HepG2 (cell line): ENCODE results near the gene CPM.

Source experiments
- BORCS8-MEF2B ChIP-seq: sonication (generic); formaldehyde crosslinking; IDR thresholded peaks from 2 replicates; pipeline ENCODE4 v1.8.0; 2022; ENCODE audit warnings: mild to moderate bottlenecking, missing genetic modification reagents
- FOXM1 ChIP-seq: sonication (generic); formaldehyde crosslinking; IDR thresholded peaks from 2 replicates; pipeline ENCODE4 v1.5.0; 2020; ENCODE audit warnings: missing genetic modification reagents
- HOXA7 ChIP-seq: sonication (generic); formaldehyde crosslinking; IDR thresholded peaks from 2 replicates; pipeline ENCODE4 v1.8.1; 2022; ENCODE audit warnings: mild to moderate bottlenecking, missing genetic modification reagents, moderate library complexity
- IRF2 ChIP-seq: IDR thresholded peaks from 2 replicates; pipeline ENCODE4 v1.6.1; 2018; ENCODE audit warnings: missing genetic modification reagents, missing compliant biosample characterization
- MAZ ChIP-seq, 2 experiments: sonication (generic) in 1 of 2; formaldehyde crosslinking in 1 of 2; IDR thresholded peaks; 2 replicates each; pipeline versions ENCODE4 v1.5.0 to v1.6.1; 2012 to 2020; ENCODE audit warnings: low read depth in 2 of 2, mild to moderate bottlenecking in 2 of 2, borderline replicate concordance in 1 of 2, improper control_type of control experiment in 1 of 2, low read length in 1 of 2, missing genetic modification reagents in 1 of 2, moderate library complexity in 1 of 2
- TP53 ChIP-seq: sonication (generic); formaldehyde crosslinking; conservative IDR thresholded peaks from 2 replicates; pipeline ENCODE4 v1.4.0; 2020; ENCODE audit warnings: missing genetic modification reagents
- WIZ ChIP-seq: sonication (generic); formaldehyde crosslinking; IDR thresholded peaks from 2 replicates; pipeline ENCODE4 v1.5.1; 2020; ENCODE audit warnings: mild to moderate bottlenecking, missing genetic modification reagents

DNA sequence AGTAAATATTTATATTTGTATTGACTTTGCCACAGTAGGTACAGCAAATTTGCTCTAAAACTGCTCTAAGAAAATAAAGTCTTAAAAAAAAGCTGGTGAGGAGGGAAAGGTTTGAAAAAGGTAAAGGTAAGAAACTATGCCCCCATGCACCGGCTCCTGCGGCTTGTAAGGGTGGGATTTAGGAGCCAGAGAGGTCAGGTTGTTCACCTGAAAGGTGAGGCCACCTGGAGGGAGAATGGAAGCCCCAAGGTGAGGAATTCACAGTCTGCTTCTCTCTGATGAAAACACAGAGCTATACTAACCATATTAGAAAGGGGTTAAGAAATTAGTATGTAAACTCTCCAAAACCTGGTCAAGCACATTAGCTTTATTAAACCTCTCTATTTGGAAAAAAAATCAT lies 31.8 kb downstream of the CPM start:
- TF ChIP-seq IRF2: no peak
- no peak for TF ChIP-seq BORCS8-MEF2B (CRISPR knock-in tag)
- TF ChIP-seq HOXA7: no peak
- TF ChIP-seq MAZ (IDR thresholded peaks at IDR 0.05; ENCODE audit: borderline replicate concordance, low read depth, low read length): no peak
- no peak for TF ChIP-seq MAZ (CRISPR knock-in tag; IDR thresholded peaks at IDR 0.05; ENCODE audit: low read depth)
- no peak for TF ChIP-seq WIZ (CRISPR knock-in tag)
- no peak for TF ChIP-seq FOXM1
- no peak for TF ChIP-seq TP53
